Measurements from ENCODE around the gene THRAP3.

DNA sequence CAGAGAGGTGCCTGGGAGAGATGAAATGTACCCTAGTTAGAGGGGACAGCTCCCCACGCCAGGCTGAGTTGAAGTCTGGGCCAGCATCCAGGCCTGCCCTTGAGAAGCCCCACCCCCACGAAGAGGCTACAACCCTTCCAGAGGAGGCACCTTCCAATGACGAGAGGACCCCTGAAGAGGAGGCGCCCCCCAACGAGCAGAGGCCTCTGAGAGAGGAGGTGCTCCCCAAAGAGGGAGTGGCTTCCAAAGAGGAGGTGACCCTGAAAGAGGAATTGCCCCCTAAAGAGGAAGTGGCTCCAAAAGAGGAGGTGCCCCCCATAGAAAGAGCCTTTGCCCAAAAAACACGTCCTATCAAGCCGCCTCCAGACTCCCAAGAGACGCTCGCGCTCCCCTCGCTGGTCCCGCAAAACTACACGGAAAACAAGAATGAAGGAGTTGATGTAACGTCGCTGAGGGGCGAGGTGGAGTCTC is 96.1 kb downstream of the THRAP3 start:
- TF ChIP-seq, protein P1, sequence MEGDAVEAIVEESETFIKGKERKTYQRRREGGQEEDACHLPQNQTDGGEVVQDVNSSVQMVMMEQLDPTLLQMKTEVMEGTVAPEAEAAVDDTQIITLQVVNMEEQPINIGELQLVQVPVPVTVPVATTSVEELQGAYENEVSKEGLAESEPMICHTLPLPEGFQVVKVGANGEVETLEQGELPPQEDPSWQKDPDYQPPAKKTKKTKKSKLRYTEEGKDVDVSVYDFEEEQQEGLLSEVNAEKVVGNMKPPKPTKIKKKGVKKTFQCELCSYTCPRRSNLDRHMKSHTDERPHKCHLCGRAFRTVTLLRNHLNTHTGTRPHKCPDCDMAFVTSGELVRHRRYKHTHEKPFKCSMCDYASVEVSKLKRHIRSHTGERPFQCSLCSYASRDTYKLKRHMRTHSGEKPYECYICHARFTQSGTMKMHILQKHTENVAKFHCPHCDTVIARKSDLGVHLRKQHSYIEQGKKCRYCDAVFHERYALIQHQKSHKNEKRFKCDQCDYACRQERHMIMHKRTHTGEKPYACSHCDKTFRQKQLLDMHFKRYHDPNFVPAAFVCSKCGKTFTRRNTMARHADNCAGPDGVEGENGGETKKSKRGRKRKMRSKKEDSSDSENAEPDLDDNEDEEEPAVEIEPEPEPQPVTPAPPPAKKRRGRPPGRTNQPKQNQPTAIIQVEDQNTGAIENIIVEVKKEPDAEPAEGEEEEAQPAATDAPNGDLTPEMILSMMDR (IDR thresholded peaks at IDR 0.05) = no peak
- TF ChIP-seq POLR2AphosphoS5 (IDR thresholded peaks at IDR 0.05) = no peak
- no peak for TF ChIP-seq POLR2A (IDR thresholded peaks at IDR 0.05)

All from sigmoid colon (tissue), 4 donors.